Muscle of leg (tissue), 16 donors: ENCODE results near the gene LAMC1. TPM values are rescaled to one million over a fixed set of nuclear protein-coding genes. Genes with fewer than 3 reads are reported as not detected.

Experiments
- DNase-seq: peaks from one replicate; pipeline ENCODE4 v3.0.0; 2013
- H3K27ac ChIP-seq: one replicate; pipeline ENCODE4 v1.5.1; 2013; ENCODE audit warnings: mild to moderate bottlenecking, low read length, control low read depth
- H3K27me3 ChIP-seq: one replicate; pipeline ENCODE4 v1.6.1; 2013; ENCODE audit warnings: low read length; ENCODE audit not compliant: control insufficient read depth, insufficient read depth
- H3K36me3 ChIP-seq: one replicate; pipeline ENCODE4 v1.6.1; 2013; ENCODE audit warnings: low read length; ENCODE audit not compliant: control insufficient read depth, insufficient read depth
- H3K4me1 ChIP-seq: one replicate; pipeline ENCODE4 v1.6.1; 2013; ENCODE audit warnings: low read length; ENCODE audit not compliant: control insufficient read depth, insufficient read depth
- H3K4me3 ChIP-seq: one replicate; pipeline ENCODE4 v1.5.1; 2013; ENCODE audit warnings: low read length, control low read depth
- H3K9me3 ChIP-seq: replicated peaks from 2 replicates; pipeline ENCODE4 v1.6.1; 2013; ENCODE audit warnings: low read depth, low read length; ENCODE audit not compliant: control insufficient read depth
- WGBS: methylation state at CpG from one replicate; pipeline ENCODE4 v1.1.5; 2013; ENCODE audit warnings: missing lambda C conversion rate; ENCODE audit not compliant: insufficient coverage; 5-methylcytosine and 5-hydroxymethylcytosine counted together
- long read RNA-seq, 11 donors: transcript quantifications; one replicate each; lab custom pipeline, GENCODE V29; 2026
- polyA plus RNA-seq, 8 donors: library from polyadenylated mRNA; unstranded; fragments of 120-200 nt; gene quantifications; one replicate each; pipeline versions ENCODE4 v1.2.1 to v1.2.3, GENCODE V29; 2013; ENCODE audit warnings: inconsistent platforms in 1 of 8, low replicate concordance in 1 of 8; ENCODE audit not compliant: insufficient read length in 8 of 8, insufficient read depth in 1 of 8
- total RNA-seq: library from RNA; stranded (reverse); fragments of 120-200 nt; gene quantifications from one replicate; pipeline ENCODE4 v1.2.4, GENCODE V29; 2013

Gene LAMC1
- total RNA-seq (203 TPM), polyA plus RNA-seq (100 to 1,000 TPM; 221 to 436 (median 315) TPM)
- long read RNA-seq, donor 1, full-length matches to known transcripts = 7 of 26 reads
- long read RNA-seq, donor 1, partial matches to known transcripts = 19 of 26 reads
- long read RNA-seq, donor 1, other reads (novel, unspliced or antisense) = 0 of 26 reads
- long read RNA-seq, donor 2, partial matches to known transcripts = 9 of 9 reads
- long read RNA-seq, donor 2, other reads (novel, unspliced or antisense) = 0 of 9 reads
- long read RNA-seq, donor 3, full-length matches to known transcripts = 14 of 46 reads
- long read RNA-seq, donor 3, partial matches to known transcripts = 32 of 46 reads
- long read RNA-seq, donor 3, other reads (novel, unspliced or antisense) = 0 of 46 reads
- long read RNA-seq, donor 4, full-length matches to known transcripts = 3 of 69 reads
- long read RNA-seq, donor 4, partial matches to known transcripts = 66 of 69 reads
- long read RNA-seq, donor 4, other reads (novel, unspliced or antisense) = 0 of 69 reads
- long read RNA-seq, donor 5, full-length matches to known transcripts = 25 of 148 reads
- long read RNA-seq, donor 5, partial matches to known transcripts = 123 of 148 reads
- long read RNA-seq, donor 5, other reads (novel, unspliced or antisense) = 0 of 148 reads
- long read RNA-seq, donor 6, full-length matches to known transcripts = 10 of 66 reads
- long read RNA-seq, donor 6, partial matches to known transcripts = 56 of 66 reads
- long read RNA-seq, donor 6, other reads (novel, unspliced or antisense) = 0 of 66 reads
- long read RNA-seq, donor 7, full-length matches to known transcripts = 5 of 59 reads
- long read RNA-seq, donor 7, partial matches to known transcripts = 54 of 59 reads
- long read RNA-seq, donor 7, other reads (novel, unspliced or antisense) = 0 of 59 reads
- long read RNA-seq, donor 8, full-length matches to known transcripts = 3 of 67 reads
- long read RNA-seq, donor 8, partial matches to known transcripts = 64 of 67 reads
- long read RNA-seq, donor 8, other reads (novel, unspliced or antisense) = 0 of 67 reads
- long read RNA-seq, donor 9, full-length matches to known transcripts = 3 of 191 reads
- long read RNA-seq, donor 9, partial matches to known transcripts = 188 of 191 reads
- long read RNA-seq, donor 9, other reads (novel, unspliced or antisense) = 0 of 191 reads
- long read RNA-seq, donor 10, full-length matches to known transcripts = 6 of 246 reads
- long read RNA-seq, donor 10, partial matches to known transcripts = 240 of 246 reads
- long read RNA-seq, donor 10, other reads (novel, unspliced or antisense) = 0 of 246 reads
- long read RNA-seq, donor 11, partial matches to known transcripts = 77 of 78 reads
- long read RNA-seq, donor 11, other reads (novel, unspliced or antisense) = 0 of 78 reads

GRCh38 chr1:183023146-183023600, at the start of gene LAMC1:
Gene LAMC1, plus strand, starts transcription at chr1:183023420. Its CDS starts 297 bp downstream, at chr1:183023717.
- H3K27me3 ChIP-seq = no peaks in the 10 kb centered on the region
- peak within 1 kb of the TSS; percentile 97 for H3K27ac ChIP-seq
- H3K4me3 ChIP-seq = peak within 1 kb of the TSS; percentile 83
- WGBS = under 1% methylated on average over 38 of the region's 65 CpGs
- peaks cover 4% of the 10 kb centered on the region for H3K4me1 ChIP-seq
- no peaks in the 10 kb centered on the region for H3K36me3 ChIP-seq
- DNase-seq = peak; percentile 96
- no peaks in the 10 kb centered on the region for H3K9me3 ChIP-seq

DNA sequence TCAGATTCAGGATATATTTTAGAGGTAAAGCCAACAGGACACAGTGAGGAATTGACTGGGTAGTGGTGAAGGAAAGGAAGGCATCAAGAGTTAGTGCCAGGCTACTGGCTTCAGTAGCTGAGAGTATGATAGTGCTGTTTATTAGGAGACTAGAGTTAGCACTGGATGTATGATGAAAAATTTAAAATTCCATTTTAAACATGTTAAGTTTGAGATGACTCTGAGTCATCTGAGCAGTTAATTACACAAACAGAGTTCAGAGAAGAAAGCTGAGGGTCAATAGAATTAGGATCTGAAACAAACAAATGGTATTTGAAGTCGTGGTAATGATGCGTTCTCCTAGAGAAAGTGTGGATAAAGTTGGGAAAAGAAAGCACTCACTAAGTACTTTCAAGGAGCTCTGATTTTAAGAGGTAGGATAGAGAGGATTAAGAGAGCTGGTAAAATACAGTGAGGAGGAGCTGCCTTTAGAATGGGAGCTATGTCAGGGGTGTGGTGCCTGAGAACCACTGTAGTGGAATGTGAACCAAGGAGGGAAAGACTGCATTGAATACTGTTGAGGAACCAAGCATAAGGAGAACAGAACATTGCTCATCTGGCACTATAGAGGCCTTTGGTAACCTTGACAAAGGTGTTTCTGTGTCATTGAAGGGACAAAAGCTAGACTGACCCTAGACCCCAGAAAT, 48.6 kb upstream of the LAMC1 start:
- WGBS = 88% methylated on average over 2 of the region's 2 CpGs
- no peaks in the 10 kb centered on the region for H3K27me3 ChIP-seq
- no peaks in the 10 kb centered on the region for H3K9me3 ChIP-seq
- no peak for DNase-seq
- no peaks in the 10 kb centered on the region for H3K36me3 ChIP-seq
- no peaks in the 10 kb centered on the region for H3K4me1 ChIP-seq
- no peak overlapping the region for H3K4me3 ChIP-seq
- no peak overlapping the region for H3K27ac ChIP-seq

DNA sequence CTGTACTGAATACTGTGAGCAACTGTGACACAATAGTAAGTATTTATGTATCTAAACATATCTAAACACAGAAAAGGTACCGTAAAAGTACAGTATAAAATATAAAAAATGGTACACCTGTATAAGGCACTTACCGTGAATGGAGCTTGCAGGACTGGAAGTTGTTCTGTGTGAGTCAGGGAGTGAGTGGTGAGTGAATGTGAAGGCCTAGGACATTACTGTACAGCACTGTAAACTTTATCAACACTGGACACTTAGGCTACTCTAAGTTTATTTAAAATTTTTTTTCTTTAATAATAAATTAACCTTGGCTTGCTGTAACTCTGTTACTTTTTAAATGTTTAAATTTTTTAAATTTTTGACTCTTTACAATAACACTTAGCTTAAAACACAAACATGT, 45.7 kb upstream of the LAMC1 start:
- H3K4me3 ChIP-seq = no peak overlapping the region
- H3K27me3 ChIP-seq = no peaks in the 10 kb centered on the region
- WGBS = no CpG with 5 or more reads among the region's 2 CpGs
- H3K27ac ChIP-seq = no peak overlapping the region
- no peaks in the 10 kb centered on the region for H3K36me3 ChIP-seq
- H3K4me1 ChIP-seq = no peaks in the 10 kb centered on the region
- H3K9me3 ChIP-seq = no peaks in the 10 kb centered on the region
- DNase-seq = no peak

DNA sequence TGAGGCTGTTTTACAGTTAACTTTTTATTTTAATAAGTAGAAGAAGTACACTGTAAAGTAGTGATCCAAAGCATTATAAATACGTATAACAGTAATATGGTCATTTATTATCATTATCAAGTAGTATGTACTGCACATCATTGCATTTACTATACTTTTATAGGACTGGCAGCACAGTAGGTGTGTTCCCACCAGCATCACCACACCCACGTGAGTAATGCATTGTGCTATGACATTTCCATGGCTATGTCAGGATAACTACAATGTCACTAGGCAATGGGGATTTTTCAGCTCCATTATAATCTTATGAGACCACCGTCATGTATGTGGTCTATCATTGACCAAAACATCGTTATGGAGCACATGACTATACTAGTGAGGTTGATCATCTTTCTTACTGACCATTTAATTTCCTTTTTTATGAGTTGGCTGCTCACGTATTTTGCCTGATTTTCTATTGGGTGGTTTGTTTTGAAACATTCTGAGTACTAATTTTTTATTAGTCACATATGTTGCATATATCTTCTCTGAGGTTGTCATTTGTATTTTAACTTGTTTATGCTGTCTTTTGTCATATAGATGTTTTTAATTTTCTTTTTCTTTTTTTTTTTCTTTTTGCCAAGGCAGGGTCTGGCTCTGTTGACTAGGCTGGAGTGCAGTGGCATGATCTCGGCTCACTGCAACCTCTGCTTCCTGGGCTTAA, 44.9 kb upstream of the LAMC1 start:
- Histone ChIP-seq H3K27me3 (no peaks in the 10 kb centered on the region), H3K27ac (no peak overlapping the region), H3K36me3 (no peaks in the 10 kb centered on the region), H3K4me3 (no peak overlapping the region), H3K4me1 (no peaks in the 10 kb centered on the region), H3K9me3 (no peaks in the 10 kb centered on the region)
- DNase-seq = no peak
- WGBS = 100% methylated on average over 1 of the region's 6 CpGs

GRCh38 chr1:182984138-182984537, 39.1 kb upstream of the LAMC1 start:
- no peak overlapping the region for H3K27ac ChIP-seq
- no peaks in the 10 kb centered on the region for H3K36me3 ChIP-seq
- no peaks in the 10 kb centered on the region for H3K4me1 ChIP-seq
- no peaks in the 10 kb centered on the region for H3K27me3 ChIP-seq
- 100% methylated on average over 2 of the region's 7 CpGs for WGBS
- no peaks in the 10 kb centered on the region for H3K9me3 ChIP-seq
- DNase-seq = no peak
- no peak overlapping the region for H3K4me3 ChIP-seq

DNA sequence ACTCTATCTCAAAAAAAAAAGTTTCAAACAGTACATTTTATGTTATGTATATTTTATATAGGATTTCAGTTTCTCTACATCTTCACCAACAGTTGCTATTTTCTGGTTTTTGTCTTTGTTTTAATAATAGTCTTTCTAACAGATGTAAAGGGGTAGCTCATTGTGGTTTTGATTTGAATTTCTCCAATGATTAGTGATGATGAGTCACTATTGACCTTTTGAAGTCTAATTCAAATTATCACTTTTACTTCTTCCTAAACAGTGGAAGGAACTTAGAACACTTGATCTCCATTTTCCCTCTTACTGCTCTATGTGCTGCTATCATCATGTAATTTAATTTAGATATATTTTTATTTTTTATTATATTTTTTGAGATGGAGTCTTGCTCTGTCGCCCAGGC, 38.6 kb upstream of the LAMC1 start:
- Histone ChIP-seq H3K4me1 (no peaks in the 10 kb centered on the region), H3K27me3 (no peaks in the 10 kb centered on the region), H3K4me3 (no peak overlapping the region), H3K27ac (no peak overlapping the region), H3K36me3 (no peaks in the 10 kb centered on the region), H3K9me3 (no peaks in the 10 kb centered on the region)
- DNase-seq = no peak
- no CpG with 5 or more reads among the region's 1 CpG for WGBS

DNA sequence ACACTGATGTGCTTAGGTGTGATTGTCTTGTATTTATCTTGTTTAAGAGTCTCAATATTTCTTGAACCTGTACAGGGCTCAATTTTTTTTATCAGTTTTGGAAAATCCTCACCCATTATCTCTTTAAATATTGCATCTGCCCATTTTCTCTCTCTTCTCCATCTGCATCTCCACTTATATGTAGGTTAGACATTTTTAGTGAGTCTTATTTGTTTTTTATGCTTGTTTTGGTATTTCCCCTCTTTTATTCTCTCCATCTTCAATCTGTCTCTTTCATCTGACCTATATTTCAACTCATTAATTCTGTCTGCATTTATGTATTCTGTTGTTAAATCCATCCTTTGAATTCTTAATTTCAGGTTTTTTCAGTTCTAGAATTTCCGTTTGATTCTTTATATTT, 37.3 kb upstream of the LAMC1 start:
- no CpG with 5 or more reads among the region's 1 CpG for WGBS
- no peak for DNase-seq
- no peaks in the 10 kb centered on the region for H3K4me1 ChIP-seq
- H3K4me3 ChIP-seq = no peak overlapping the region
- H3K27ac ChIP-seq = no peak overlapping the region
- no peaks in the 10 kb centered on the region for H3K27me3 ChIP-seq
- H3K9me3 ChIP-seq = no peaks in the 10 kb centered on the region
- no peaks in the 10 kb centered on the region for H3K36me3 ChIP-seq

GRCh38 chr1:182990413-182991144, 32.6 kb upstream of the LAMC1 start:
- no peaks in the 10 kb centered on the region for H3K27me3 ChIP-seq
- H3K4me3 ChIP-seq = no peak overlapping the region
- no peaks in the 10 kb centered on the region for H3K36me3 ChIP-seq
- DNase-seq = no peak
- WGBS = 52% methylated on average over 2 of the region's 7 CpGs
- no peak overlapping the region for H3K27ac ChIP-seq
- H3K4me1 ChIP-seq = no peaks in the 10 kb centered on the region
- H3K9me3 ChIP-seq = no peaks in the 10 kb centered on the region
